Stimulated activated CD8-positive, alpha-beta memory T cell treated with anti-CD3 and anti-CD28 coated beads, Interleukin-15, amount 100 ng/mL, for 1 hour (primary cell): ENCODE results near the gene C6orf141.

Source experiments
- DNase-seq: peaks from one replicate; pipeline ENCODE4 v3.0.0-alpha.2; 2020; ENCODE audit warnings: low read depth

C6orf141 gene

DNA sequence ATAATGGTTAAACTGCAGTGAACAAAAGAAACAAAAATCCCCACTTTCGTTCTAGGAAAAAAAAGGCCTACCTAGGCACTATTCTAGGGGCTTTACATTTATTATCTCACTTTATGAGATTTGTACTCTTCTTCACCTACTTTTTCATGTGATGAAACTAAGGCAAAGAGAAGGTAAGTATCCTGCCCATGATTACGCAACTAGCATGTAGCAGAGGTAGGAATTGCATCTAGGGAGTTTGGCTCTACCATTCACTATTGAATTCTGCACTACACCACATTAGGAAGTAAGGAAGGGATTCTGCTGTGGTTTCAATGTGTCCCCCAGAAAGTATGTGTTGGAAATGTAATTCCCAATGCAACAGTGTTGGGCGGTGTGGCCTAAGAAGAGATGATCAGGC lies 11.4 kb upstream of the C6orf141 start:
- no peak for DNase-seq

GRCh38 chr6:49540614-49541013 lies 9.9 kb upstream of the C6orf141 start:
- no peak for DNase-seq

DNA sequence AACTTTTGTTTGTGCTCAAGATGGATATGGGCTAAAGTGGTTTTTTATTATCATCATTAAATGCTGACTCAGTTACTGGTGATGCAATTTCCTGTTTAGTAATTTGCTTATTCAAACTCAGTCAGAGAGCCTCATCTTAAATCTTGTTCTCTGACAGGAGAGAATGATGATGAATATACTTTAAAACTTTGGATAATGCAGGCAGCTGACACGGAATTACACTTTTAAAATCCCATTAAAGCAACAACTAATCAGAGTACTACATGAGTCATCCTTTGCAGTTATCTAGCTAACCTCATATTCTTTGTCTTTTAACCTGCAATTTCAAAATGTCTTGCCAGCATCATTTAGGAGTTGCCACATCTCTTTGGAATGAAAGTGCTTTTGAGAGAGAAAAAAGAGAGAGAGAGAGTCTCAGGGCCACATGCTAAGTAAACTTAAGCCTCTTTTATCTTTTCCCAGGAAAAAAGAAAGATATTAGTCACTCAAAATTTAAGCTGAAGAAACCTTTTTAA lies 9.2 kb upstream of the C6orf141 start:
- DNase-seq, result no peak

- no peak for DNase-seq
Observed at GRCh38 chr6:49541936-49542335, 8.5 kb upstream of the C6orf141 start.

- no peak for DNase-seq
Observed at GRCh38 chr6:49543087-49543858, 7.2 kb upstream of the C6orf141 start.

- DNase-seq, result no peak
Observed at GRCh38 chr6:49546331-49546730, 4.1 kb upstream of the C6orf141 start.

DNA sequence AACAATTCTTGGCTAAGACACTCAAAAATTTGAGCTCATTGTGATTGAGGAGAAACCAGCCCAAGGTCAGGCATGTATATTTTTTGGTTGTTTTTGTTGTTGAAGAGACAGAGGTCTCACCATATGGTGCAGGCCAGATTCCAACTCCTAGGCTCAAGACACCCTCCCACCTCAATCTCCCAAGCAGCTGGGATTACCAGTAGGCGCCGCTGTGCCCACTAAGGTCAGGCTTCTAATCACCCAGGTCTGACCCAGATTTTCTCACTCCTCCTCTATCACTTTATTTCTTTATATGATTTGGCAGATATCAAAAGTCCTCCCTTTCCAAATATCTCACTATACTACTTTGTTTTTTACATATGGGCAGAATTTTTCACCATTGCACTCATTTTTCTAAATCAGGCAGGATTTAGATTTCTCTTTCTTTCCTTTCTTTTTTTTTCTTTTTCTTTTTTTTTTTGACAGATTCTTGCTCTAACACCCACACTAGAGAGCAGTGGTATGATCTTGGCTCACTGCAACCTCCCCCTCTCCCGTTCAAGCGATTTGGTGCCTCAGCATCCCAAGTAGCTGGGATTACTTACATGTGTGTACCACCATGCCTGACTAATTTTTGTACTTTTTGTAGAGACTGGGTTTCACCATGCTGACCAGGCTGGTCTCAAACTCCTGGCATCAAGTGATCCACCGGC lies 1.7 kb upstream of the C6orf141 start:
- no peak for DNase-seq

GRCh38 chr6:49549691-49550491 lies 577 bp upstream of the C6orf141 start:
- no peak for DNase-seq

GRCh38 chr6:49551078-49551865 lies 804 bp downstream of the C6orf141 start:
- no peak for DNase-seq

- no peak for DNase-seq
Observed at GRCh38 chr6:49551866-49552129, 1.3 kb downstream of the C6orf141 start.

DNA sequence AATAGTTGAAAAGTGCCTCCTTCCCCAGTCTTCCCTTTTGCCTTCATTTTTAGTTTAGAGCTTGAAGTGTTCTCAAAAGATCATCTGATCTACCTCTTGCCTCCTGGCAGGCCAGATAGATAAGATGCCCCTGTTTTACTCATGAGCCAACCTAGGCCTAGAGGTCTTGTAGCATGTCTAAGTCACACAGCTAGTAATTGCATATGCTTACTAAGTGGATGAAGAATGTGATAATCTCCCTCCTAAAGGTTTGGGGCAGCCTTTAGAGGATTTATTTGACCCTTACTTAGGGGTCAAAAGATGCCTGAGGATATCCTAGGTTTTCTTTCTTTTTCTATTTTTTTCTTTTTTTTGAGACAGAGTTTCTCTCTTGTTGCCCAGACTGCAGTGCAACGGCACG lies 2.1 kb downstream of the C6orf141 start:
- no peak for DNase-seq

DNA sequence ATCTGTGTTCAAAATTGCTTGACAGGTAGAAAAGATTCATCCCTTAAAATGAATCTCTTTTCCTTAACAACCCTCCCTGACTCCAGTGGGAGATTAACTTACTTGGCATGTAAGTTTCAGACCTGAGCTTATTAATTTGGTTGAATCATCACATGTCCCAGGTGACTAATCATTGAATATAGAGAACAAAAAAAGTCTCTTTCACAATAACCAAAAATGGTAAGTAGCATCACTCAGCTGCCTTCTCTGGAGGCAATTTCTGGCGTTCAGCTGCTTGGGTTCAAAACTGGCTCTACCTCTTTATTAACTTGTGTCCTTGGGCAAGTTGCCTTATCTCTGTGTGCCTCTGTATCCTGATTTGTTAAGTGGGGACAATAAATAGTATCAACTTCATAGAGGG lies 2.9 kb downstream of the C6orf141 start:
- no peak for DNase-seq

DNA sequence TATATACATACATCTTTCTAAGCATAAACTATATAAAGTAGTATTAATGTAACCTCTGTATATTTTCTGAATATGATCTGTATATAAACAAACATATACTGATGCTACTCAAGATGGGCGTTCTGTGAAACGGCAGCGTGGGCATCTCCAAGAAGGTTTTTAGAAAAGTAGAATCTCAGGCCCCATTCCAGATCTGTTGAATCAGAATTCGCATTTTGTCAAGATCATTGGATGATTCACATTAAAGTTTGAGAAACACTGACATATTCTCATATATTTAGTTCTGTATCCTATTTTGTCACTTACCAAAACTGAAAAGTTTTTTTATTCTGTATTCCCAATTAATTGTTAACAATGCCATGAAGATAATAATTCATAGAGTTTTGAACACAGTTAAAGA lies 5.5 kb downstream of the C6orf141 start:
- no peak for DNase-seq

DNA sequence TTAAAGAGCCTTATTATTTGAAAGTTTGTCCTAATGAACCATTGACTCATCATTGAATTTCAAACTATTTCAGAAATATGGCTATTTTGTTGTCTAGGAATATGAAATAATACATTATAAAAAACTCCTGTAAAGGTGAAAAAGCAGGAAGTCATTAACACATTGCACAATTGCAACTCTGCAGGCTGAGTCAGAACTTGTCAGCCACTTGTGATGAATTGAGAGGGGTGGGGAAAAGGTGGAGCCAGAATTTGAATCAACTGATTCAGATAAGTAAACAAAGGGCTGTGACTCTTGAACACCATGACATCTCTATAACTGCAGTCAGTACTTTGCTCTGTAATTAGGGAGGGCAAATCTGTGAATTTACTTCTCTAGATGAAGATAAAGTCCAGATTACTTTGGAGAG lies 6.0 kb downstream of the C6orf141 start:
- DNase-seq, result no peak

DNA sequence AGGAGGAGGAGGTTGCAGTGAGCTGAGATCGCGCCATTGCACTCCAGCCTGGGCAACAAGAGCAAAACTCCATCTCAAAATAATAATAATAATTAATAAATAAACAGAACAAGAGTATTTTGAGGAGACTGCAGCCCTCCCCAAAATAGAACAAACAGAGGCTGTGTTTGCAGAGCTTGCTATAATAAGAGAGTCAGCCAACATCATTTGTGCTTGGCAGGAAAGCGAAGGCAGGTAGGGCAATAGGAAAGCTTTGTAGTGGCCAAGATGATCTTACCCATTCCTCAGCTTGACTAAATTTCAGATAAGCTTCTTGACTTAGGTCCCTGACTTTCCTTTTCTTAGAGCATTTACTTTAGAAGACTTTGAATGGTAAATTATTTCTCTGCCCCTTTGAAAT lies 6.7 kb downstream of the C6orf141 start:
- no peak for DNase-seq

GRCh38 chr6:49558238-49558637 lies 7.8 kb downstream of the C6orf141 start:
- no peak for DNase-seq

- no peak for DNase-seq
Observed at GRCh38 chr6:49563006-49563886, 12.8 kb downstream of the C6orf141 start.

GRCh38 chr6:49564552-49564951 lies 14.1 kb downstream of the C6orf141 start:
- DNase-seq, result no peak

DNA sequence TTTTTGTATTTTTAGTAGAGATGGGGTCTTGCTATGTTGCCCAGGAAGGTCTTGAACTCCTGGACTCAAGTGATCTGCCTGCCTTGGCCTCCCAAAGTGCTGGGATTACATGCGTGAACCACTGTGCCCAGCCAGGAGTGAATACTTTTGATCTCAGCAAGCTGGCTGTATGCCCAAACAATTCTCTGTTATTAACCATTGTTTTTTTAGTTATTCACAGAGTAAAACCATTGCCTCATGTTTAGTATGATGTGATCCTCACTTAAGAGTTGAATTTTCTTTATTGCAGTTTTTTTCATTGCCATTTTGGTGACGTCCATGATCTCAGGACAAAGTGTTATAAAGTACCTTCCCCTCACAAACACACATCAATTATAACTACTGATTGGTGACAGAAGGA lies 14.8 kb downstream of the C6orf141 start:
- DNase-seq, result no peak

DNA sequence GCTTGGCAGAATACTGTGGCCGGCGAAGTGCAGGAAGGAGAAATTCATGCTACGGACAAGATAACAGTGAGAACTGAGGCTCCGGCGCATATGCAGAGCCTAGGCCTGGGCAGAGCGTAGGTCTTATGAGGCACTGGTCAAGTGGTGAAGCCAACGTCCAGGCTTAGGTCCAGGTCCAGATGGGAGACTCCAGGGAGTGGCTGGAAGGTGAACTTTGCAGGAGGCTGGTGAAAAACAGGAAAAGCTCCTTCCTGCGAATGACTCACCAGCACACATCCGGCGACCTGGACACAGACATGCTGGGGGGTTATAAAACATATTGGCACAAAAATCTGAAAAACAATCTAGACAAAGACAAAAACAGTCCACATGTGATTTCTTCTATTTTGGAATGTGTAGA lies 15.4 kb downstream of the C6orf141 start:
- DNase-seq, result no peak

DNA sequence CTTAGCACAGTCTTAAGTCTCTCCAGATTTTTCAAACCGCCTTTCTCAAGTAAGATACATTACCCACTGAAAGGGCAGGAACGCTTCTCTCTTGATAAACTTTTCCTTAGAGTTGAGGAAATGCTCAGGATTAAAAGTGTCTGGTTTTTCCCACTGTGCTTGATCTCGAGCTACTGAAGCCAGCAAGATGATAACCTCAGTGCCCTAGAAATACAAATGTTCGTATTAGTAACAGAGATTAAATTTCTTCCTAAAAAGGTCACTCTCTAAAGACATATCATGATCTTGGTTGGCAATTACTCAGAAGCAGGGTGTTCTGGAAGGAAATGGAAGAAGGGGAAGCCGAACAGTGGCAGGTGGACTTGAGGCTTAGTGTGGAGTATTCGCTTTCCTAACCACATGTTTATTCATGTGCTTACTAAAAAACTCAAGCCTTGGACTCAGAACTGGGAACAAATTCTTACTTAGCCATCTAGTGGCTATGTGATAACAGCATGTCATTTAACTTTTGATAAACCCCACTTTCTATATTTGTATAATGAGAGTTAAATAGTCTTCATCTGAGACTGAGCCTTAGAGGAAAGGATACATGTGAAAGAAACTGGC lies 20.1 kb downstream of the C6orf141 start:
- DNase-seq, result no peak
